ENCODE measurements around the gene DOCK10. TPM values are rescaled to one million over a fixed set of nuclear protein-coding genes. Genes with fewer than 3 reads are reported as not detected.
A peak's percentile ranks its signal among the peaks of the same experiment; 100 is the strongest.

The DOCK10 gene
- total RNA-seq, 6 experiments from 2014 or later = 61.1 to 78.8 (median 75.8) TPM

DNA sequence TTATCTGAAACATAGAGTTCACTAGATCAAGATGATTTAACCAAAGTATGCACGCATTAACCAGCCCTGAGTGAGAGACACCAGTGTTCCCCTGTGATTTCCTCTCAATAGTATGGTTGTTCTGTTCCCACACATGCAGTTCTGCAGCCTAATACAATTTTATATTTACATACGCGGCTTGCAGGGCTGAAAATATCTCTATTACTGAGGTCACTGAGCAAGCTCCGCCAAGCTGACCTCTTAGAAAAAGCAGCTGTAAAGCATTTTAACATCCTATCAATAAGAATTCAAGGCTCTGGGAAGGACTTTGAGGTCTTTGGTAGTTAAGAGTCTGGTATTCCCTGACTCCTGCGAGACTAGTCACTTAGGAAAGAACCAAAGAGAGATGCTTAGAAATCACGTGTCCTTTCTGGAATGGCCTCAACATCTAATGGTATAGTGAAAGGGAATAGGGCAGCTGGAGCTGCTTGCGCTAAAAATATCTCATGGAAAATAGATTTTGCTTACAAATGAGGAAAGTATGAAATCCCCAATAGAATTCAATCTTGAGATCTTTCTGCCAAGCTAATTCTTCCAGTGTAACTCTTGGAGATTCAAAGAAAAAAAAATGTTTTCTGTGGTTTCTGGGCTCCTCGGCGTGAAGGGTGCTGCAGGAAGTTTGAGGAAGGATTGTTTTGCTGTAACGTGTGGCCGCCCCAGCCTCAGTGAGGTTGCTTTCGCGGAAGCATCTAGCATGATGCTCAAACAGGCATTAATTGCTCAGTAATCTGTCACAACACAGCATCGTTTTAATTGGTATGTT is 59.2 kb downstream of the DOCK10 start:
- peak overlapping the region; percentile 86 for H3K27ac Mint-ChIP-seq
- H3K36me3 Mint-ChIP-seq (ENCODE audit: low read depth) = peaks cover 40% of the 10 kb centered on the region
- H3K27me3 Mint-ChIP-seq (ENCODE audit: insufficient read depth) = peaks cover 2% of the 10 kb centered on the region; the same call in 1 of the 2 replicates
- H3K4me3 Mint-ChIP-seq = peak overlapping the region; percentile 85
- TF ChIP-seq, protein P1, sequence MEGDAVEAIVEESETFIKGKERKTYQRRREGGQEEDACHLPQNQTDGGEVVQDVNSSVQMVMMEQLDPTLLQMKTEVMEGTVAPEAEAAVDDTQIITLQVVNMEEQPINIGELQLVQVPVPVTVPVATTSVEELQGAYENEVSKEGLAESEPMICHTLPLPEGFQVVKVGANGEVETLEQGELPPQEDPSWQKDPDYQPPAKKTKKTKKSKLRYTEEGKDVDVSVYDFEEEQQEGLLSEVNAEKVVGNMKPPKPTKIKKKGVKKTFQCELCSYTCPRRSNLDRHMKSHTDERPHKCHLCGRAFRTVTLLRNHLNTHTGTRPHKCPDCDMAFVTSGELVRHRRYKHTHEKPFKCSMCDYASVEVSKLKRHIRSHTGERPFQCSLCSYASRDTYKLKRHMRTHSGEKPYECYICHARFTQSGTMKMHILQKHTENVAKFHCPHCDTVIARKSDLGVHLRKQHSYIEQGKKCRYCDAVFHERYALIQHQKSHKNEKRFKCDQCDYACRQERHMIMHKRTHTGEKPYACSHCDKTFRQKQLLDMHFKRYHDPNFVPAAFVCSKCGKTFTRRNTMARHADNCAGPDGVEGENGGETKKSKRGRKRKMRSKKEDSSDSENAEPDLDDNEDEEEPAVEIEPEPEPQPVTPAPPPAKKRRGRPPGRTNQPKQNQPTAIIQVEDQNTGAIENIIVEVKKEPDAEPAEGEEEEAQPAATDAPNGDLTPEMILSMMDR (IDR thresholded peaks at IDR 0.05) = no peak
- DNase-seq = peak; percentile 78
- H3K9me3 Mint-ChIP-seq = no peaks in the 10 kb centered on the region
- peaks cover 86% of the 10 kb centered on the region for H3K4me1 Mint-ChIP-seq (ENCODE audit: low read depth)

DNA sequence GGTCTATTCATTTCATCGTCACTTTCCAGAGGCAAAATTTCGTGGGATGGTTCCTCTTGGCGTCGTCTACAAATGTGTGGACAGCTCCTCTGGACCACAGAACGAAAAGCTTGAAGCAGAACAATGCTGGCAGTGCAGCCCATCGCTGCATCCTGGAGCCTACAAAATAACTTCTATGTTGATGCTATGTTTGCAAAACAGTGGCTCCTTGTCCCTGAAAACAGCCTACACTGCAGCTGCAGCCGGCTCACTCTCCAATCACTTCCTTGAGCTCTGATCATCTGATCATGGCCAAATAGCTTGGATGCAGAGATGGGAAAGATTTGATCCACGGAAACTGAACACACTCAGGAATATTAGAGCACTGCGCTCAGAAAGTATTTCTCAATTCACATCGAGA is 60.0 kb downstream of the DOCK10 start:
- no peak for DNase-seq
- Mint-ChIP-seq H3K4me1 (ENCODE audit: low read depth) (peaks cover 87% of the 10 kb centered on the region), H3K27me3 (ENCODE audit: insufficient read depth) (peaks cover 2% of the 10 kb centered on the region), H3K36me3 (ENCODE audit: low read depth) (peaks cover 37% of the 10 kb centered on the region), H3K27ac (peak overlapping the region; percentile 86), H3K9me3 (no peaks in the 10 kb centered on the region), H3K4me3 (peak overlapping the region; percentile 85)
- TF ChIP-seq, protein P1 (IDR thresholded peaks at IDR 0.05) = no peak

DNA sequence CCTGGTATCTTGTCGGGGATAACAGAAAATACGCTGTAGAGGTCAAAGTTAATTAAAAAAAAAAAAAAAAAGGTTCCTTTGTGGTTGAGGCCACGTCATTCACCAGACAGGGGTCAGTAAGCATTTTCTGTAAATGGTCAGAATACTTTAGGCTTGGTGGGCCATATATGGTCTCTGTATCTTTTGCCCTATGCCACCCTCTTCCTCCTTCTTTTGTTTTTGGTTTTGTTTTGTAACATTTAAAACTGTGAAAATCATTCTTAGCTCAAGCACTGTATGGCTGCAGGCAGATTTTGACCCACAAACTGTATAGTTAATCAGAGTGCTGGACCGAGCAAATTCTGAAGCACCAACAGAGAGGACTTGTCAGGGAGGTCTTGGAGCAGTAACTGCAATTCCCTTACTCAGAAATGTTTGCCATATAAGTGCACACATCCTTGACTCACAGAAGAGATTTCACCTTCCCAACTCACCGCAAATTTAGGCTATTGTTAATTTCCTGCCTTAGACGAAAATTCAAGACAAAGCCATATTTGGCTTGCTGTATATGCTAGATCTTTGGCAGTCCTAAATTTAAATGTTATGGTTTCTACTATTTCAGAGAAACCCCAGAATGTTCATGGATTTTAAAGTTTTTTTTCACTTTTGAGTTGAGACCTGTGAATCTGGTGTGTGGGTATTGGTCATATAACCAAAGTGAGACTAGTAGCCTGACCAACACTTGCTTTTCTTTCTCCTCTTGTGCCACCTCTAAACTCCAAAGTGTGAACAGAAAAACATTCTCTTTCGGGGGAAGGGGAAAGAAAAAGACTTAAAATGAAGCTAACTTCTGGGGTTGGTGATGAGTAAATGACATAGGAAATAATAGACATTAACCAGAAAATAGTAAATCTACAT is 65.4 kb downstream of the DOCK10 start:
- Mint-ChIP-seq H3K4me1 (ENCODE audit: low read depth) (peaks cover 77% of the 10 kb centered on the region), H3K27me3 (ENCODE audit: insufficient read depth) (no peaks in the 10 kb centered on the region; the same call in 1 of the 2 replicates), H3K27ac (peak overlapping the region; percentile 40; the same call in 1 of the 2 replicates), H3K4me3 (no peak overlapping the region), H3K36me3 (ENCODE audit: low read depth) (peaks cover 31% of the 10 kb centered on the region), H3K9me3 (no peaks in the 10 kb centered on the region)
- DNase-seq = no peak
- TF ChIP-seq, protein P1 (IDR thresholded peaks at IDR 0.05) = no peak

DNA sequence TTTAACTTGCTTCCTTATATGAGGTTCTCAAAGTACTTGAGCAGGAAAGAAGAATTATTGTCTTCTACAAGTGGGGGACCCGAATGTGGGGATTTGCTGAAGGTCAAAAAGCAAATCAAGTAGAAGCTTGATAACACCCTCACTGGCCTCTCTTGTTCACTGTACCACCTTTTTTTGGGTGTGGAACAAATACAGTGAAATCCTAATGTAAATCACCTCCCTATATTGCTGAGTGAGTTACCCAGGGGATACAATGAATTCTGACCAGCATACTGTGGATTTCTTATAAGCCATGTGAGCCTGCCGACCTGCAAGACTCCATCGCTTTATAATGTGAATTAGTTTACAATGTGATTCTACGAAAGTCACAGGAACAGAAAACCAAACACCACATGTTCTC is 66.5 kb downstream of the DOCK10 start:
- no peak overlapping the region for H3K4me3 Mint-ChIP-seq
- H3K4me1 Mint-ChIP-seq (ENCODE audit: low read depth) = peaks cover 74% of the 10 kb centered on the region
- DNase-seq = no peak
- no peaks in the 10 kb centered on the region for H3K9me3 Mint-ChIP-seq
- TF ChIP-seq, protein P1 (IDR thresholded peaks at IDR 0.05) = no peak
- H3K36me3 Mint-ChIP-seq (ENCODE audit: low read depth) = peaks cover 30% of the 10 kb centered on the region
- H3K27ac Mint-ChIP-seq = peak overlapping the region; percentile 45
- H3K27me3 Mint-ChIP-seq (ENCODE audit: insufficient read depth) = no peaks in the 10 kb centered on the region; the same call in 1 of the 2 replicates

DNA sequence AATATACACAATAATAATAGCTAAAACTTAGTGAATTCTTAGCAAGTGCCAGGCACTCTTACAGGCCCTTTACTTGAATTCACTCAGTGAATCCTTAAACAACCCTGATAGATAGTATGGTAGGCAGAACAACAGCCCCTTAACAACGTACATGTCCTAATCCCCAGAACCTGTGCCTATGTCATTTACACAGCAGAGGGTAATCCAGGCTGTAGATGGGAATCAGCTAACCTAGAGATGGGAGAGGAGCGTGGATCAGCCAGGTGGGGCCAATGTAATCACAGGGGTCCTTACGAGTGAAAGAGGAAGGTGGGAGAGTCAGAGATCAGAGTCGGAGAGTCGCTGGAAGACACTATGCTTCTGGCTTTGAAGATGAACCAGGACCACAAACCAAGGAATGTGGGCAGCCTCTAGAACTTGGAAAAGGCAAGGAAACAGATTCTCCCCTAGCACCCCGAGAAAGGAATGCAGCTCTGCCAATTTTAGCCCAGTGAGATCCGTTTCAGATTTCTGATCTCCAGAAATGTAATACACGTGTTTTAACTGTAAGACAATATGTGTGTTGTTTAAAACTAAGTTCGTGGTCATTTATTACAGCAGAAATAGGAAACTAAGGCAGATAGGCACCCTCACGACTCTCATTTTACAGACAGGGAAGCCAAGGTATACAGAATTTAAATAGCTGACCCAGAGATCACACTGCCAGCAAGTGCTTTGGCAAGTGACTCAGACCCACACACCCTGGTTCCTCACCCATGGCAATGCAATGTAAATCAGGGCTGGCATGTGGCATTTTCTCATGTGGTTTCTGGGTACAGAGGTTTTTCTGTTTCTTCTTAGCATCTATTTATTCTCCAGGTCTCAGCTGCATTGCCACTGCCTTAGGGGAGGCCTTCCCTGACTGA is 68.9 kb downstream of the DOCK10 start:
- peaks cover 14% of the 10 kb centered on the region for H3K36me3 Mint-ChIP-seq (ENCODE audit: low read depth)
- peak overlapping the region; percentile 23; the same call in 1 of the 2 replicates for H3K4me3 Mint-ChIP-seq
- peak overlapping the region; percentile 44 for H3K27ac Mint-ChIP-seq
- no peaks in the 10 kb centered on the region for H3K9me3 Mint-ChIP-seq
- no peak for DNase-seq
- peaks cover 85% of the 10 kb centered on the region for H3K4me1 Mint-ChIP-seq (ENCODE audit: low read depth)
- H3K27me3 Mint-ChIP-seq (ENCODE audit: insufficient read depth) = no peaks in the 10 kb centered on the region; the same call in 1 of the 2 replicates
- TF ChIP-seq, protein P1 (IDR thresholded peaks at IDR 0.05) = no peak
